ENCODE results near the gene PASK. TPM values are rescaled to one million over a fixed set of nuclear protein-coding genes. Genes with fewer than 3 reads are reported as not detected.

Gene PASK
- total RNA-seq, 1 donor from 2014 or later: 8.7 TPM

GRCh38 chr2:241180495-241180894 lies 31.2 kb upstream of the PASK start:
- no peak for DNase-seq (ENCODE audit: low read depth in 2 of 2)

DNA sequence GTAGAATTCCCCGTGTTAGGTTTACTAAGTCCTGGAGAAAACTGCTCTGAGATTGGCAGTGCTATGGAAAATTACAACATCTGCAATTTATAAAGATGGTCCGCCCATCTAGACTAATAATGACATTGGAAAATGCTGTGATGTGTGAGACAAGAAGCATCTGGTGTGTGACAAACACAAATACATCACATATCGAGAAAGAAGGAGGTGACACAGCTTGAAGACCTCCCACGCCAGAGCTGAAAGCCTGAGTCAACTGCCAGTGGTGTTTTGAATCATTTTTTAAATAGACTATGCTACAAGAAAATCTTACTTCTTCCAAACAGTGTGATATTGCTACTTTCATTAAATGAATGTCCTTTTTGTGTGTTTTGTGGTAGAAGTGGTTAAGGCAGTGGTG lies 30.6 kb upstream of the PASK start:
- no peak for DNase-seq (ENCODE audit: low read depth in 2 of 2)

GRCh38 chr2:241178961-241179360 lies 29.7 kb upstream of the PASK start:
- no peak for DNase-seq (ENCODE audit: low read depth in 2 of 2)

DNA sequence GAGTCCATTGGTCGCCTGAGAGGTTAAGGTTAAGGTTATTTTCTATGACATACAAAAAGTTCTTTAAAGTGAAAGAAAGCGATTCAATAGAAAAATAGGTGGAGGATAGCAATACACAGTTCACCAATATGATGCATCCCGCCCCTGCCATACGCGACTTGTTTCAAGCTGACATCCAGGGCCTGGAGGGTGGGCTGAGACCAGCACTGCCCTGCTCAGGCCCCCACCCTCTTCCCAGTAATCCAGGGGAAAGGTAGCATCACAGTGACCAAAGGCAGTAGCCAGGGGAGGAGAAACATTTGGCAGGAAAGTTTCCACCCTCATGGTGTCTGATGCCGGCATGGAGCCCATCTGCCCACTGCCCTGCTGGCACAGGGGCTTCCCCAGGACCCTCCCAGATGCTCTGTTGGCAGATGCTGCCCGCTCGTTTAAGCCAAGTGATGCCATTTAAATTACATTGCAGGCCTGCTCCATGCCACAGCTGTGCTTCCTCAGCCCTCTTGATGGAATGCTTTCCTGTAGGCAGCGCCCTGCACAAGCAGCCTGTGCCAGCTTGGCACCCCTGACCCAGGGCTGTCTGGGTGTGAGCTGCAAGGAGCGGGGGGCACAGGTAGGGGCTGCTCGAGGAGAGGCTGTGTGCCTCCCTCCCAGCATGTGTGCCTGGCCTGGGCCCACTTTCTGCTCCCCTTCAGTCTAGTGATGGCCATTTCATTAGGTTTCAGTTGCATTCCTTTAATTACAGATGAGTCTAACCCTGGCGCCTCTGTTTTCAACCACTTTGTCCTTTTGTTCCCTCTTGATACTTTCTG lies 28.5 kb upstream of the PASK start:
- no peak for DNase-seq (ENCODE audit: low read depth in 2 of 2)

DNA sequence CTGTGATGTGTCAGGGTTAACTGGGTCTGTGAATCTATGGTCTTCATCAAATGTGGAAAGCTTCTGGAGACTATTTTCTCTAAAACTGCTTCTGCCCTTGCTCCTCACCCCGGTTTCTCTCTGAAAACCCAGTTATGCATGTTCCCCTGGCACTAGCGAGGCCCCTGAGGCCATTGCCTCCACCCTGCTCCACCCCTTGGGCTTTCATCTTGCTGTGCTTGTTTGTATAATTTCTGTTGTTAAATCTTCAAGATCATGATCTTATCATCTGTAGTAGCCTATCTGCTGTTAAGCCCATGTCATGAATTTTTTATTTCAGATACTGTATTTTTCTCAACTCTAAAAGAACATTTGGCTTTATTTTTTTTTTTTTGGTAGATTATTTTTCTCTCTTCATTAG lies 24.3 kb upstream of the PASK start:
- no peak for DNase-seq (ENCODE audit: low read depth in 2 of 2)

- DNase-seq (ENCODE audit: low read depth in 2 of 2): no peak
These were observed 19.1 kb upstream of the PASK start for GRCh38 chr2:241168366-241168765.

DNA sequence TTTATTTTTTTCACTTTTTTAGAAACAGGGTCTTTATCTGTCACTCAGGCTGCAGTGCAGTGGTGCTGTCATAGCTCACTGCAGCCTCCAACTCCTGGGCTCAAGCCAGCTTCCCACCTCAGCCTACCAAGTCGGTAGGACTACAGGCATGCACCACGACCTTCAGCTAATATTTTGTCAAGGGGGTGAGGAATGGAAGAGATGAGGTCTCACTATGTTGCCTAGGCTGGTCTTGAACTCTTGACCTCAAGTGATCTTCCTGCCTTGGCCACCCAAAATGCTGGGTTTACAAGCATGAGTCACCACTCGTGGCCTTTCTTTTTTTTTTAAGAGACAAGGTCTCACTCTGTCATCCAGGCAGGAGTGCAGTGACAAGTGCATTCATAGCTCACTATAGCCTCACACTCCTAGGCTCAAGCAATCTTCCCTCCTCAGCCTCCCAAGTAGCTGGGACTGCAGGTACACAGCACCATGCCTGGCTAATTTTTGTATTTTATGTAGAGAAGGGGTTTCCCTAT lies 14.4 kb upstream of the PASK start:
- no peak for DNase-seq (ENCODE audit: low read depth in 2 of 2)

- peak in 1 of 2 donors; percentile 33 for DNase-seq (ENCODE audit: low read depth in 2 of 2)
These were observed 12.5 kb upstream of the PASK start for GRCh38 chr2:241161646-241162281.

DNA sequence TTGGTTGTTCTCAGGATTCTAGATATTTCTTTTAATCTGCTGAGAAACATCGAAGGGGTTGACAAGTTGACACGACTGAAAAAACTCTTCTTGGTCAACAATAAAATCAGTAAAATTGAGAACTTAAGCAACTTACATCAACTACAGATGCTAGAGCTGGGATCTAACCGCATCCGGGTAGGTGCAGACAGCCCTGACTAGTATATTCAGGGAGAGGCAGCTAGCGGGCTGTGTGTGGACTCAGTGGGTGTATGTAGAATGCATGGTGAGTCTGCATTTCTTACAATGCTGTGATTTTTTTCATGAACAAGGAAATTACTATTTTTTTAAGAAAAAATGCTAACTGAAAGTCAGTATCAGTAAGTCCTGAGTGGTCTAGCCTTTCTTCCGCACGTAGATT lies 11.0 kb upstream of the PASK start:
- no peak for DNase-seq (ENCODE audit: low read depth in 2 of 2)

GRCh38 chr2:241159116-241159515 lies 9.8 kb upstream of the PASK start:
- no peak for DNase-seq (ENCODE audit: low read depth in 2 of 2)

DNA sequence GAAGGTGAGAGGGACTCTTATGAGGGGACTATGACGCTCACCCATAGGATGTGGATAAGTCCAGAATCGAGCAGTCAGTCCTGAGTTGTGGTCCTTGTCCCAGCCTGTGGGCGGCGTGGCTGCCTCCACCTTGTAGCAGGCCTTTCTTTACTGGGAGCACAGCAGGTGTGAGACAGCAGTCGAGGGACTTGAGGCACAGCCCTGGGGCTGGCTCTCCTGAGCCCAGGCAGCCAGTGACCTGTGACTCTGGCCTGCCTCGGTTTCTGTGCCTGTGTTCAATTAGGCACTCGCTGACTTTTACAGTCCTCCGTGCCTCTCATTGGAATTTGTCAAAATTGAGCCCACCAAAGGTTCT lies 9.3 kb upstream of the PASK start:
- no peak for DNase-seq (ENCODE audit: low read depth in 2 of 2)

GRCh38 chr2:241157841-241158545 lies 8.7 kb upstream of the PASK start:
- peak in 1 of 2 donors; percentile 56 for DNase-seq (ENCODE audit: low read depth in 2 of 2)

GRCh38 chr2:241156971-241157441 lies 7.7 kb upstream of the PASK start:
- DNase-seq (ENCODE audit: low read depth in 2 of 2): no peak

DNA sequence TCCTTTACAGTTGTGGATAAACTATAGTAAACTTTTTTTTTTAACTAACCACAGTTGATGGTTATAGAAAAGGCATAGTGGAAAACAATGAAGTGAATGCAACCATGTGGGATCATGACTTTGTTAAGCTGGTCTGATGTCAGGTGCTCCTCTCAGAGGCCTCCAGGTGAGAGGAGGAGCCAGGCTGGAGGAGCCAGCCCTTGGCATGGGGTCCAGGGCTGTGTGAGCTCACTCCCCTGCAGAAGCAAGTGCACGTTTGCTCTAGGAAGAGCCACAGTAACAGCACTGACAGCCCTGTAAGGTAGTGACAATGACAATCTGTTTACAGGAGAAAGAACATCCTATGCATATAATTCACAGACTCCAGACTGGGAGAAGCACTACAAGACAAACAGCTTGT lies 6.7 kb upstream of the PASK start:
- DNase-seq (ENCODE audit: low read depth in 2 of 2): no peak

DNA sequence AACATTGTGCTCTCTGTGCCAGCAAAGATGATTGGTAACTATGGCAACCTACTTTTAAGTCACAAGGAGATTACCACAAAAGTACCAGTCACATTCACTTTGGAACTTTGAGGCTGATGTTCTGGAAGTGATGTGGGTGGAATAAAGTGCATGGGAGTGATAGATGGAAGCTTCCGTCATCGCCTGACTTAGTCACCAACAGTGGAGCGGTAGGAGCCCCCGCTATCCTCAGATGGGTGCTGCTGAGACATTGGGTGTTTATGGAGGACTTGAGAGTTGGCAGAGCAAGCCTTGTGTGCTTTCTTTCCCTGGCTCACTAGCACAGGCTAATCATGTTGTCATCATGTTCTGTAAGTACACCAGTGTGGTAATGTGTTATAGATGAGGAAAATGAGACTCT lies 5.6 kb upstream of the PASK start:
- DNase-seq (ENCODE audit: low read depth in 2 of 2): no peak

DNA sequence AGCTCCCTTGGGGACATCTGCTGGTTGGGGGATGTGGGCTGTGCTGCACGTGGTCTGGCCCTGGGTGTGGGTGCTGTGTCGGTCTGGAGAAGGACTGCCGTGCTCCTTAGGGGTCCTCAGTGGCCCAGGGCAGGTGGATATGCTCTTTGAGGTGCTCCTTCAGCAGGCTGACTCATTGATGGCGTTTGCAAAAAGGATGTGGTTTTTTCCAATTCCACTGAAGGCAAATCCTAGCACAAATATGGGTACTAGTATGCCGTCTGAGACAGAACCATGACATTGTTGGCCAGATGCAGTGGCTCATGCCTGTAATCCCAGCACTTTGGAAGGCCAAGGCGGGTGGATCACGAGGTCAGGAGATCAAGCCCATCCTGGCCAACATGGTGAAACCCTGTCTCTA lies 4.3 kb upstream of the PASK start:
- DNase-seq (ENCODE audit: low read depth in 2 of 2): no peak

- no peak for DNase-seq (ENCODE audit: low read depth in 2 of 2)
These were observed 2.8 kb upstream of the PASK start for GRCh38 chr2:241151934-241152660.

DNA sequence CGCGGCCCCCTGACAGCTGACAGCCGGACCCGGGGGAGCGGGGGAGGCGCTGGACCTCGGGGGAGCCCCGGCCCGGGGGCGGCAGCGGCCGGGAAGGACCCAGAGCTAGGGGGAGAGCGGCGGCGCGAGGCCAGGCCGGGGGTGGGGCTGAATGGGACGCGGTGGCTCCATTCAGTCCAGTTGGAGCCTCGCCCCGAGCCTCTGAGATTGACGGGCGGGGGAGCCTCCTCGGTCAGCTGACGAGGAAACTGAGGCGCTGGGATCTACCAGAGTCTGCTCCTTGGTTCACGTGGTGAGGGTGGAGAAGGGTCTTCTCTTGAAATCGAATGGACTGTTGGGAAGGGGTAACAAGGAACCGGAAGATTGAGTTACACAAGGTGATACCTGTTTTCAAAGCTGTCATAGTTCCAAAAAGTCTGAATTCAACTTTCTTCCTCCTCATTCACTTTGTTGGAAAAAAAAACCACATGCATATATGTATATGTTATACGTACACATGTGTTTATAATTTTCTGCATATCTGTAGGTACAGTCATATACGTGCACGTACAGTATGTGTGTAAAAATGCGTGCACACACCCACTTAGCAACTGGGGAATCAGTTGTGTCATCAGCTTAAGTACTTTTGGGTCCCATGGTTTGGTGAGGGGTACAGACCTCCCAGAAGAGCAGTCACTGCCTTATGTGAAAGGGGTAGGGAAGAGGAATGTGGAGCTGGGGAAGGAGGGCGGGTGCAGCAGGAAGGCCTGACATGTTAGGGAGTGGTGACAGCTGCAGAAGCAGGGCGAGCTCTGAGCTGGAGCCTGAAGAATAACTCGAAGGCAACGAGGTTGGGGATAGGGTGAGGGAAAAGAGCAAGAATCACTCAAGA lies 1.6 kb upstream of the PASK start:
- DNase-seq (ENCODE audit: low read depth in 2 of 2): no peak

DNA sequence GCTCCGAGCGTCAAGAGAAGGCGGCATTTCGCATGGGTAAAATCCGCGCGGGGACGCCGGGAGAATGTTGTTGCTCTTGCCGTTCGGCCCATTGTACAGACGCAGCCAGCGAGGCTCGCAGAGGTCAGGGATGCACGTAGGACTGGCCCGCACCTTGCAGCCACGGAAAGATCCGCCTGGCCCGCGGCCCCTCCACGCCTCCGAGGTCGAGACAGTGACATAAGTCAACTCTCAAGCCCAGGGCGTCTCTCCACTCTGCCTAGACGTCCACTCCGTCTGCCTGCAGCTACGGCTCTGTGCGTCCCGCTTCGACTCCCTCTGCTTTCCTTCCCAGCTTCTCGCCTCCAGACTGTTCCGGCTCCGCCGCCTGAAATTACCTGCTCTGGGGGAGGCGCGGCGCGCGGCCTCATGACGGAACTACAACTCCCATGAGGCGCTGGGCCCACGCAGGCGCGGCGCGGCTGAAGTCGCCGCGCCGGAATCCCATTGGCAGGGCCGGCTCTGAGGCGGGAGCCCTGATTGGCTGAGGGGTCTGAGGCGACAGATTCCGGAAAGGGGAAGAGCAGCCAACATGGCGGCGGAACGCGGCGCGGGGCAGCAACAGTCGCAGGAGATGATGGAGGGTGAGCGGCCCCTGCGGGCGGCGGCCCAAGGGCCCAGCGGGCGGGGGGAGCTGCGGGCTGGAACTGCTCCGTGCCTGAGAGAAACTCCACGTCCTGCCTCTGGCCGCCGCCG lies 820 bp upstream of the PASK start, which contains the start of gene PPP1R7:
Gene PPP1R7 (plus strand): TSS at position 543 of the 735 bp plus-strand sequence. CDS start 29 bp downstream, at position 572.
- DNase-seq (ENCODE audit: low read depth in 2 of 2): peak; percentile 95 to 96

GRCh38 chr2:241149675-241149924 lies 328 bp upstream of the PASK start:
- DNase-seq (ENCODE audit: low read depth in 2 of 2): no peak

All from lung microvascular endothelial cell (primary cell).